Lower leg skin (tissue), 4 donors: ENCODE measurements around the gene SYT6. TPM values are rescaled to one million over a fixed set of nuclear protein-coding genes. Genes with fewer than 3 reads are reported as not detected.

Experiments
- DNase-seq, 2 donors: peaks; one replicate each; pipeline ENCODE4 v3.0.0-alpha.2; 2019; ENCODE audit warnings: low spot score in 2 of 2
- H3K4me3 ChIP-seq: fragments of 200-600 bp; sonication (generic); 2 replicates; pipeline ENCODE4 v1.5.1; 2017; ENCODE audit warnings: mild to moderate bottlenecking, low read depth; ENCODE audit not compliant: poor library complexity, severe bottlenecking
- POLR2A ChIP-seq, 2 donors: fragments of 450-650 bp; IDR thresholded peaks; one replicate each; pipeline ENCODE4 v1.6.1; 2016 to 2017; ENCODE audit warnings: antibody characterized with exemption in 2 of 2, mild to moderate bottlenecking in 1 of 2, moderate library complexity in 1 of 2
- WGBS, 2 donors: methylation state at CpG; one replicate each; pipeline ENCODE4 v1.1.5; 2018; 5-methylcytosine and 5-hydroxymethylcytosine counted together
- intact Hi-C: fragments of 100-400 bp; cut with DNase I; formaldehyde crosslinking; loops from one replicate; pipeline ENCODE4 v1.15.0; 2023; ENCODE audit warnings: low total_unique reads
- total RNA-seq, 4 donors: library from RNA; depleted of rRNA; stranded (reverse); fragments of >200 nt; gene quantifications; one replicate each; pipeline ENCODE4 v1.1.0, GENCODE V29; 2016
- TF ChIP-seq, protein P1 (sequence below), 3 donors: fragments of 450-650 bp; IDR thresholded peaks; one replicate each; pipeline ENCODE4 v1.5.1; 2016; ENCODE audit warnings: antibody characterized with exemption in 3 of 3, mild to moderate bottlenecking in 3 of 3, moderate library complexity in 2 of 3

Gene SYT6
- total RNA-seq, 4 donors from 2014 or later: 0.10 to 4.5 TPM; not detected in 2

DNA sequence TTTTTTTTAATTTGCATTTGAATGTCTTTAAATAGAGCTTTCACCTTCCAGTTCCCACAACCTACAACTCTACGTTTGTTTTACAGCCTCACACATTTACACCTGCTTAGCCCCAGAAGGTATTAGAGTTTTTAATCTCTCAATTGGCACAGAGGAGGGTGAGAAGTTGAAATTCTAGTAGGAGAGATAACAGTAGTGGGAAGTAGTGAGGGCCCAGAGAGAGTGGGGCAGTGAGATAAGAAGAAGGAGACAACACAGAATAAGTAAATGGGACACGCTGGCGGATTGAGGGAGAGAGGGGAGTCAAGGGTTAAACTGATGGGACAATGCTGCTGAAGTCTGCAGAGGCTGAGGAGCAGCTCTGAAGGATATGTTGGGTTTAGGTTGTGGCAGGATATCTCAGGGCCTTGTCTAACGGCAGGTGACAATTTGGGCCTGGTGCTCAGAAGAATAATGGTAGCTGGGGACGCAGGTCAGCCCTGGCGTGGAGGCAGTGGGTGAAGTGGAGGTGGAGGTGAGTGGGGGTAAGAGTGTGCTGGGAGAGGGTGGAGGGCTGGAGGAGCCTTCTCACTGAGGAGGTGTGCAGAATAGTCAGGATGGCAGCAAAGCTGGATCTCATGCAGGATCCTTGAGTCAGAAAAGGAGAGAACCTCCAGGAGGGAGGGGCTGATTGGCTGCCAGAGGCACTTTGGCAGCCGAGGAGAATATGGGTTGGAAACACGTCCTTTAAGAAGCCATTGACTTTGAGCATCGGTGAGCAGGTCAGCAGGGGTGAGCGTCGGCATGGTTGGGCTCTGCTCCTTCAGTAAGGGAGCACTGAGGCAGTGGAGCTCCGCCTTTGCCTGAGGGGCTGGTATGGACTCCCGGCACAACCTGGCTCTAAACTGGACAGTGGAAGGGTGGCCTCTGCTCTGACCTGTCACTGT lies 72.9 kb downstream of the SYT6 start:
- intact Hi-C loops: no loop called here
- DNase-seq: peak in 1 of 2 donors; percentile 59
- TF ChIP-seq, protein P1, sequence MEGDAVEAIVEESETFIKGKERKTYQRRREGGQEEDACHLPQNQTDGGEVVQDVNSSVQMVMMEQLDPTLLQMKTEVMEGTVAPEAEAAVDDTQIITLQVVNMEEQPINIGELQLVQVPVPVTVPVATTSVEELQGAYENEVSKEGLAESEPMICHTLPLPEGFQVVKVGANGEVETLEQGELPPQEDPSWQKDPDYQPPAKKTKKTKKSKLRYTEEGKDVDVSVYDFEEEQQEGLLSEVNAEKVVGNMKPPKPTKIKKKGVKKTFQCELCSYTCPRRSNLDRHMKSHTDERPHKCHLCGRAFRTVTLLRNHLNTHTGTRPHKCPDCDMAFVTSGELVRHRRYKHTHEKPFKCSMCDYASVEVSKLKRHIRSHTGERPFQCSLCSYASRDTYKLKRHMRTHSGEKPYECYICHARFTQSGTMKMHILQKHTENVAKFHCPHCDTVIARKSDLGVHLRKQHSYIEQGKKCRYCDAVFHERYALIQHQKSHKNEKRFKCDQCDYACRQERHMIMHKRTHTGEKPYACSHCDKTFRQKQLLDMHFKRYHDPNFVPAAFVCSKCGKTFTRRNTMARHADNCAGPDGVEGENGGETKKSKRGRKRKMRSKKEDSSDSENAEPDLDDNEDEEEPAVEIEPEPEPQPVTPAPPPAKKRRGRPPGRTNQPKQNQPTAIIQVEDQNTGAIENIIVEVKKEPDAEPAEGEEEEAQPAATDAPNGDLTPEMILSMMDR (IDR thresholded peaks at IDR 0.05): no peak
- TF ChIP-seq POLR2A (IDR thresholded peaks at IDR 0.05): no peak
- no peak overlapping the region for H3K4me3 ChIP-seq
- WGBS, 2 donors: 59 to 72% methylated on average over 13 of the region's 13 CpGs

DNA sequence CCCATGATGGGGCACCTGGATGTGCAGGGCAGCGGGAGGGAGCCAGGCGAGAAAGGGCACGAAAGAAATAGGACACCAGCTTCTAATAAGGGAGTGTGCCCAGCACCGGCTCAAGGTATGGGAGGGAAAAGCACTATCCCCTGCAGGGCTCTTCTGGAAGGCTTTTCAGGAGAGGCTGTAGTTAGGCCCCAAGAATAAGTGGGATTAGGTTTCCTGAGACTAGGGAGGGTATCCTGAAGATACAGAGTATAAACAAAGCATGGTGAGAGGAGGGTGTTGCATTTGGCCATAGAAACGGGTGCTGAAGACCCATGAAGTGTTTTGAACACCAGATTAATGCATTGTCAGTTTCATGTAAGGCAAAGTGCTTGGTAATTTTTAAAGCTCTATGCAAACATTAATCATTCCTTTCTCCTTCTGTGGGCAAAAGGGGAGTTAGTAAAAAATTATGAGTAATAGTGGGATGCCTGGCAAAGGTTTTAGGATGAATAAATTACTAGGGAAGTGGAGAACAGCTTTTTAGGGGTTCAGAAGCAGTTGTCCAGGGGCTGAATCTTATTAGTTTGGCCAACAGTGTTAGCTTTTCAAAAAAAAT lies 74.0 kb downstream of the SYT6 start:
- TF ChIP-seq, protein P1 (IDR thresholded peaks at IDR 0.05): no peak
- no peak for TF ChIP-seq POLR2A (IDR thresholded peaks at IDR 0.05)
- no peak overlapping the region for H3K4me3 ChIP-seq
- intact Hi-C loops: no loop called here
- peak in 1 of 2 donors; percentile 43 for DNase-seq
- 82 to 83% methylated on average over 5 of the region's 5 CpGs for WGBS, 2 donors

- WGBS, 2 donors: 71 to 77% methylated on average over 4 of the region's 4 CpGs
- DNase-seq: peak in 1 of 2 donors; percentile 10
- TF ChIP-seq, protein P1 (IDR thresholded peaks at IDR 0.05): no peak
- no peak for TF ChIP-seq POLR2A (IDR thresholded peaks at IDR 0.05)
- no peak overlapping the region for H3K4me3 ChIP-seq
- intact Hi-C loops: no loop called here
Observed at GRCh38 chr1:114078116-114078515, 75.6 kb downstream of the SYT6 start.

DNA sequence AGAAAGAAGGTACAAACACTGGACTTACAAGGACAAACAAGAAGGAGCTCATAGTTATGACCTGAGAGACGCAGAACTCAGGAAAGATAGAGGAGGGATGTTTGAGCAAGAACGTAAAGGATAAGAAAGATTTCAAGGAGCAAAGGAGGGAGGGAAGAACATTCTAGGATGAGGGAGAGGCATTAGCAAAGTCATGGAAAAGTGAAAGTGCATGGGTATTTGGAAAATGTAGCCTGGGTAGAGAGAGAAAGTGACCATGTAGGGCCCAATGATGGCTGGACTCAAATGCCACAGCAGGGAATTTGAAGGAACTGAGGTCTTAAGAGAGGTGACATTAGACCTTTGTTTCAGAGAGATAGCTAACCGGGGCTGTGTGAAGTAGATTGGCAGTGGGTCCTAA lies 76.5 kb downstream of the SYT6 start:
- no peak for DNase-seq
- TF ChIP-seq, protein P1 (IDR thresholded peaks at IDR 0.05): no peak
- no peak for TF ChIP-seq POLR2A (IDR thresholded peaks at IDR 0.05)
- 83 to 92% methylated on average over 3 of the region's 3 CpGs for WGBS, 2 donors
- no peak overlapping the region for H3K4me3 ChIP-seq
- intact Hi-C loops: no loop called here

GRCh38 chr1:114076308-114076707 lies 77.4 kb downstream of the SYT6 start:
- intact Hi-C loops: no loop called here
- WGBS, 2 donors: 65 to 84% methylated on average over 4 of the region's 4 CpGs
- no peak overlapping the region for H3K4me3 ChIP-seq
- TF ChIP-seq, protein P1 (IDR thresholded peaks at IDR 0.05): no peak
- TF ChIP-seq POLR2A (IDR thresholded peaks at IDR 0.05): no peak
- peak in 1 of 2 donors; percentile 63 for DNase-seq
